GM12878 (cell line): Measurements from ENCODE around the gene TINCR. TPM values are rescaled to one million over a fixed set of nuclear protein-coding genes. Genes with fewer than 3 reads are reported as not detected.

ENCODE experiments used
- ATAC-seq: fragments of 200-7000 bp; cut with Tn5 transposase; 3 replicates; pipeline ENCODE4 v1.9.1; 2020; ENCODE audit warnings: mild to moderate bottlenecking, moderate library complexity
- BruUV-seq: library from RNA; stranded (reverse); fragments of 400-500 nt; replicated peaks from 2 replicates; lab custom pipeline; 2021; lab: Mats Ljungman, UMichigan
- CTCF ChIA-PET: fragments of 300-600 bp; sonication (Branson Sonifier 250); formaldehyde crosslinking; extraction: SDS; loops from one replicate; lab custom pipeline; 2021; ENCODE audit warnings: inconsistent platforms; lab: Yijun Ruan, JAX
- POLR2A ChIA-PET: fragments of 350-600 bp; formaldehyde crosslinking; extraction: SDS; loops from one replicate; lab custom pipeline; 2021; ENCODE audit warnings: inconsistent platforms; lab: Charles Lee
- RAD21 ChIA-PET: fragments of 300-600 bp; sonication (Branson Sonifier 250); formaldehyde crosslinking; loops from one replicate; lab custom pipeline; 2023; ENCODE audit warnings: antibody characterized with exemption; ENCODE audit not compliant: unreplicated experiment; lab: Charles Lee
- SMC1A ChIA-PET: fragments of 300-600 bp; sonication (Branson Sonifier 250); formaldehyde crosslinking; loops from one replicate; lab custom pipeline; 2023; ENCODE audit not compliant: unreplicated experiment, uncharacterized antibody; lab: Charles Lee
- DNase-seq: peaks from one replicate; pipeline ENCODE4 v3.0.0-alpha.2; 2011; ENCODE audit warnings: low read depth, low spot score
- FAIRE-seq: peaks from 3 replicates; lab custom pipeline; 2011; peaks lifted over from hg19 to GRCh38; lab: Jason Lieb, UNC
- H2AFZ ChIP-seq: 2 replicates; pipeline ENCODE4 v1.6.0; 2011; ENCODE audit warnings: low read depth, low read length, control low read depth; ENCODE audit not compliant: control insufficient read depth
- H3K27ac ChIP-seq: 2 replicates; pipeline ENCODE4 v1.5.1; 2011; ENCODE audit warnings: control low read depth; ENCODE audit not compliant: control insufficient read depth, insufficient read depth
- H3K27me3 ChIP-seq, 2 experiments: replicated peaks in 1 of 2; 2 replicates each; pipeline versions ENCODE4 v1.6.0 to v1.6.1; 2011; ENCODE audit warnings: low read length in 1 of 2; ENCODE audit not compliant: control insufficient read depth in 2 of 2, insufficient read depth in 2 of 2
- H3K36me3 ChIP-seq, 2 experiments: 2 replicates each; pipeline ENCODE4 v1.5.1; 2011; ENCODE audit warnings: low read length in 1 of 2; ENCODE audit not compliant: control insufficient read depth in 2 of 2, insufficient read depth in 2 of 2
- H3K4me1 ChIP-seq: 2 replicates; pipeline ENCODE4 v1.6.1; 2011; ENCODE audit warnings: mild to moderate bottlenecking, low read length, moderate library complexity, mixed read lengths; ENCODE audit not compliant: control insufficient read depth, insufficient read depth
- H3K4me2 ChIP-seq: 2 replicates; pipeline ENCODE4 v1.6.0; 2011; ENCODE audit warnings: control low read depth; ENCODE audit not compliant: control insufficient read depth, insufficient read depth
- H3K4me3 ChIP-seq: fragments of 200-600 bp; sonication (generic); 2 replicates; pipeline ENCODE4 v1.5.1; 2016
- H3K79me2 ChIP-seq: 2 replicates; pipeline ENCODE4 v1.6.0; 2011; ENCODE audit warnings: low read length; ENCODE audit not compliant: control insufficient read depth, insufficient read depth
- H3K9ac ChIP-seq: 2 replicates; pipeline ENCODE4 v1.8.0; 2011; ENCODE audit warnings: low read length, control low read depth, mixed read lengths; ENCODE audit not compliant: control insufficient read depth, insufficient read depth
- H3K9me3 ChIP-seq: replicated peaks from 3 replicates; pipeline ENCODE4 v1.5.1; 2011; ENCODE audit warnings: mild to moderate bottlenecking, low read length; ENCODE audit not compliant: control insufficient read depth, insufficient read depth
- H4K20me1 ChIP-seq: 2 replicates; pipeline ENCODE4 v1.6.0; 2011; ENCODE audit not compliant: control insufficient read depth, insufficient read depth
- BHLHE40 ChIP-seq, 2 experiments: fragments of 450-650 bp in 1 of 2; IDR thresholded peaks; 2 replicates each; pipeline ENCODE4 v1.6.1; 2011 to 2017; ENCODE audit warnings: low read depth in 2 of 2, borderline replicate concordance in 1 of 2, improper control_type of control experiment in 1 of 2, low read length in 1 of 2, mild to moderate bottlenecking in 1 of 2
- CBX3 ChIP-seq: fragments of 200-600 bp; sonication (generic); IDR thresholded peaks from 2 replicates; pipeline ENCODE4 v1.6.1; 2016; ENCODE audit warnings: low read depth, borderline replicate concordance
- CEBPB ChIP-seq, 2 experiments: fragments of 150-350 bp in 1 of 2; IDR thresholded peaks; 2 replicates each; pipeline ENCODE4 v1.6.1; 2012 to 2014; ENCODE audit warnings: low read depth in 2 of 2, low read length in 2 of 2, borderline replicate concordance in 1 of 2, inconsistent platforms in 1 of 2
- FOXK2 ChIP-seq: fragments of 450-650 bp; IDR thresholded peaks from 2 replicates; pipeline ENCODE4 v1.6.1; 2017; ENCODE audit warnings: mild to moderate bottlenecking, moderate library complexity
- IKZF1 ChIP-seq: fragments of 450-650 bp; conservative IDR thresholded peaks from 2 replicates; pipeline ENCODE4 v1.6.1; 2017; ENCODE audit warnings: antibody characterized with exemption, mild to moderate bottlenecking
- LARP7 ChIP-seq: fragments of 450-650 bp; IDR thresholded peaks from 2 replicates; pipeline ENCODE4 v1.6.1; 2017; ENCODE audit warnings: mild to moderate bottlenecking
- MTA2 ChIP-seq: fragments of 450-650 bp; IDR thresholded peaks from 2 replicates; pipeline ENCODE4 v1.6.1; 2016; ENCODE audit warnings: low read depth, mild to moderate bottlenecking, moderate library complexity
- NBN ChIP-seq: fragments of 450-650 bp; IDR thresholded peaks from 2 replicates; pipeline ENCODE4 v1.6.1; 2016
- PML ChIP-seq: IDR thresholded peaks from 2 replicates; pipeline ENCODE4 v1.6.1; 2012; ENCODE audit warnings: low read length, inconsistent platforms
- POLR2A ChIP-seq: IDR thresholded peaks from 2 replicates; pipeline ENCODE4 v1.6.1; 2011; ENCODE audit warnings: low read depth, mild to moderate bottlenecking, low read length
- POLR2AphosphoS2 ChIP-seq: IDR thresholded peaks from 2 replicates; pipeline ENCODE4 v1.6.1; 2011; ENCODE audit warnings: low read depth, mild to moderate bottlenecking, low read length, improper control_type of control experiment, moderate library complexity
- RAD21 ChIP-seq: IDR thresholded peaks from 2 replicates; pipeline ENCODE4 v1.6.1; 2011; ENCODE audit warnings: mild to moderate bottlenecking, low read depth, low read length, moderate library complexity; ENCODE audit not compliant: insufficient read depth
- SIX5 ChIP-seq: IDR thresholded peaks from 2 replicates; pipeline ENCODE4 v1.6.1; 2011; ENCODE audit warnings: mild to moderate bottlenecking, low read depth, low read length, moderate library complexity; ENCODE audit not compliant: severe bottlenecking
- SMAD1 ChIP-seq: fragments of 450-650 bp; IDR thresholded peaks from 2 replicates; pipeline ENCODE4 v1.6.1; 2018; ENCODE audit warnings: mild to moderate bottlenecking, low read depth; ENCODE audit not compliant: partially characterized antibody
- STAT3 ChIP-seq: IDR thresholded peaks from 2 replicates; pipeline ENCODE4 v1.6.1; 2011; ENCODE audit warnings: low read depth, low read length, improper control_type of control experiment
- TARDBP ChIP-seq: IDR thresholded peaks from 2 replicates; pipeline ENCODE4 v1.6.1; 2016; ENCODE audit warnings: borderline replicate concordance
- TCF12 ChIP-seq: IDR thresholded peaks from 2 replicates; pipeline ENCODE4 v1.6.1; 2011; ENCODE audit warnings: low read depth, mild to moderate bottlenecking, low read length
- YBX1 ChIP-seq: fragments of 450-650 bp; IDR thresholded peaks from 2 replicates; pipeline ENCODE4 v1.6.1; 2016; ENCODE audit warnings: antibody characterized with exemption
- ZSCAN29 ChIP-seq: fragments of 450-650 bp; IDR thresholded peaks from 2 replicates; pipeline ENCODE4 v1.6.1; 2017; ENCODE audit warnings: mild to moderate bottlenecking, moderate library complexity
- whole genome bisulfite sequencing: methylation state at CpG from one replicate; pipeline ENCODE4 v1.1.6; 2016; ENCODE audit warnings: low lambda C conversion rate; ENCODE audit not compliant: insufficient replicate concordance, insufficient coverage; ENCODE audit errors: missing lambda C conversion rate; 5-methylcytosine and 5-hydroxymethylcytosine counted together
- in situ Hi-C: fragments of 300-500 bp; cut with MboI; formaldehyde crosslinking; loops from 9 replicates; pipeline ENCODE4 v1.14.3; 2018; ENCODE audit warnings: mixed read lengths
- intact Hi-C: fragments of 100-400 bp; cut with micrococcal nuclease; formaldehyde crosslinking; loops from one replicate; pipeline ENCODE4 v1.14.2; 2022; ENCODE audit not compliant: unreplicated experiment
- polyA plus RNA-seq, 11 experiments: library from polyadenylated mRNA; depleted of rRNA in 4 of 11; unstranded in 6 of 11; stranded (reverse) in 5 of 11; fragments of >200 nt; fragmentation: Nextera tagmentation in 4 of 11; fragmentation: Illumina TruSeq in 1 of 11; extraction: Ambion mirVana in 4 of 11; extraction: Trizol in 1 of 11; gene quantifications; 1 replicate in 1 of 11; 2 replicates in 10 of 11; pipeline versions ENCODE4 v1.2.1 to v1.2.3, GENCODE V29; 2011 to 2016; ENCODE audit warnings: inconsistent platforms in 2 of 11, missing spikeins in 2 of 11, low read depth in 1 of 11
- total RNA-seq, 4 experiments: library from RNA; depleted of rRNA in 3 of 4; stranded (reverse); fragments of >200 nt in 3 of 4; fragmentation: Illumina TruSeq in 1 of 4; extraction: Trizol in 1 of 4; gene quantifications; 2 replicates each; pipeline versions ENCODE4 v1.2.1 to v1.2.3, GENCODE V29; 2013 to 2021

TINCR gene
- total and polyA plus RNA-seq, 10 of the 15 experiments (the other 5 are each of a cell fraction or from before 2014, with no cell fraction given) = 0.02 to 0.36 (median 0.06) TPM; not detected in 3

DNA sequence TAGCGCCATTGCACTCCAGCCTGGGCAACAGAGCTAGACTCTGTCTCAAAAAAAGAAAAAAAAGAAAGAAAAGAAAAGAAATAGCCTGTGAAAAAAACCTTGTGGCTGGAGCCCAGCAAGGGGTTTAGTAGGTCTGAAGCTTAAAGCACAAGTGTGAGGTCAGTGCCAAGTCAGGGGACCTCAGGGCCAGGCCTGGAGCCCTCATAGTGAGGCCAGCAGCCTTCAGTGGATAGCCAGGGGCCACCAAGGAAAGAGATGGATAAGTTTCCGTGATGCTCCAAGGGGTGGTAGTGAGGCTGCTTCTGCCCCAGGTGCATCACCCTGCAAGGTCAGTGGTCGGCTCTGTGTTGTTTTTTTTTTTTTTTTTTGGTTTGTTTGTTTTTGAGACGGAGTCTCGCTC lies 12.9 kb downstream of the TINCR start:
- Histone ChIP-seq H3K79me2 (no peaks in the 10 kb centered on the region), H2AFZ (no peak overlapping the region), H4K20me1 (no peaks in the 10 kb centered on the region), H3K4me1 (no peaks in the 10 kb centered on the region), H3K4me2 (no peak overlapping the region), H3K27ac (no peak overlapping the region), H3K36me3 (no peaks in the 10 kb centered on the region), H3K27me3 (no peaks in the 10 kb centered on the region), H3K9me3 (no peaks in the 10 kb centered on the region), H3K4me3 (no peak overlapping the region), H3K9ac (no peak overlapping the region)
- TF ChIP-seq BHLHE40 (IDR thresholded peaks at IDR 0.05; ENCODE audit: borderline replicate concordance in 1 of 2, low read depth in 2 of 2, low read length in 1 of 2) = no peak
- no peak for TF ChIP-seq SIX5
- TF ChIP-seq RAD21 = no peak
- no peak for TF ChIP-seq STAT3
- no peak for TF ChIP-seq POLR2A
- TF ChIP-seq YBX1 = no peak
- no peak for TF ChIP-seq CEBPB (IDR thresholded peaks at IDR 0.05; ENCODE audit: borderline replicate concordance in 1 of 2, low read depth in 2 of 2, low read length in 2 of 2)
- TF ChIP-seq ZSCAN29 = no peak
- no peak for TF ChIP-seq TCF12
- no peak for TF ChIP-seq NBN
- no peak for TF ChIP-seq FOXK2
- TF ChIP-seq SMAD1 = no peak
- TF ChIP-seq IKZF1 = no peak
- no peak for TF ChIP-seq PML
- TF ChIP-seq LARP7 = no peak
- TF ChIP-seq CBX3 = no peak
- TF ChIP-seq TARDBP = no peak
- no peak for TF ChIP-seq MTA2
- no peak for TF ChIP-seq POLR2AphosphoS2
- ChIA-PET SMC1A (no interaction called here), POLR2A (no interaction called here), CTCF (no interaction called here), RAD21 (no interaction called here)
- WGBS = 60% methylated on average over 5 of the region's 5 CpGs
- intact Hi-C loops (no loop called here), in situ Hi-C loops (no loop called here)
- no peak for FAIRE-seq
- ATAC-seq = no peak
- DNase-seq = no peak
- BruUV-seq = no TSS peak
